Measurements from ENCODE around the gene ZSCAN5A. TPM values are rescaled to one million over a fixed set of nuclear protein-coding genes. Genes with fewer than 3 reads are reported as not detected.

The ZSCAN5A gene
- total and polyA plus RNA-seq, 9 of the 15 experiments (the other 6 are each of a cell fraction or from before 2014, with no cell fraction given) = 5.8 to 15.3 (median 11.8) TPM

DNA sequence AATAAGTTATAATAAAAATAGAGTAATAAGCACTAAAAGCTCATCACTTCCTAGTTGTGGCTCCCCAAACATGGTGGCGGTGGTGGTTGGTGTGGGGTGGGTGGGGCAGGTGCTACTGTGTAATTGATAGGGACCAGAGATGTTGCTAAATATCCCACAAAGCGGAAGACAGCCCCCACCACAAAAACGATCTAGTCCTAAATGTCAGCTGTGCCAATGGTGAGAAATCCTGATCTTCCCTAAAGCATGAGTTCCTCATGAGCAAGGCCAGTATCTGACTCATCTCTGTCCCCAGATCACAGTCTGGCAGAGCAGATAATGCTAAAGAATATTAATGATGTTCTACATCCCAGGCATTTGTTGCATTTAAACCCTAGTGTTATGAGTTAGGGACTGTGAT lies 44.0 kb downstream of the ZSCAN5A start (continued):
- TF ChIP-seq TEAD4 (IDR thresholded peaks at IDR 0.05; ENCODE audit: low read length) (peak; percentile 60; the same call in 1 of the 2 replicates), TEAD4 (CRISPR knock-in tag; IDR thresholded peaks at IDR 0.05; ENCODE audit: borderline replicate concordance) (no peak), TCF7 (IDR thresholded peaks at IDR 0.05; ENCODE audit: borderline replicate concordance) (no peak), POLR2A (conservative IDR thresholded peaks at IDR 0.05) (no peak), TRIM28 (IDR thresholded peaks at IDR 0.05) (no peak), FOXP1 (CRISPR knock-in tag; IDR thresholded peaks at IDR 0.05) (no peak), TAF15 (IDR thresholded peaks at IDR 0.05; ENCODE audit: low read depth, low read length) (no peak)
- TF ChIP-seq, protein P1, sequence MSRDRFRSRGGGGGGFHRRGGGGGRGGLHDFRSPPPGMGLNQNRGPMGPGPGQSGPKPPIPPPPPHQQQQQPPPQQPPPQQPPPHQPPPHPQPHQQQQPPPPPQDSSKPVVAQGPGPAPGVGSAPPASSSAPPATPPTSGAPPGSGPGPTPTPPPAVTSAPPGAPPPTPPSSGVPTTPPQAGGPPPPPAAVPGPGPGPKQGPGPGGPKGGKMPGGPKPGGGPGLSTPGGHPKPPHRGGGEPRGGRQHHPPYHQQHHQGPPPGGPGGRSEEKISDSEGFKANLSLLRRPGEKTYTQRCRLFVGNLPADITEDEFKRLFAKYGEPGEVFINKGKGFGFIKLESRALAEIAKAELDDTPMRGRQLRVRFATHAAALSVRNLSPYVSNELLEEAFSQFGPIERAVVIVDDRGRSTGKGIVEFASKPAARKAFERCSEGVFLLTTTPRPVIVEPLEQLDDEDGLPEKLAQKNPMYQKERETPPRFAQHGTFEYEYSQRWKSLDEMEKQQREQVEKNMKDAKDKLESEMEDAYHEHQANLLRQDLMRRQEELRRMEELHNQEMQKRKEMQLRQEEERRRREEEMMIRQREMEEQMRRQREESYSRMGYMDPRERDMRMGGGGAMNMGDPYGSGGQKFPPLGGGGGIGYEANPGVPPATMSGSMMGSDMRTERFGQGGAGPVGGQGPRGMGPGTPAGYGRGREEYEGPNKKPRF (IDR thresholded peaks at IDR 0.05; ENCODE audit: low read depth, low read length) = no peak
- TF ChIP-seq, protein P2, sequence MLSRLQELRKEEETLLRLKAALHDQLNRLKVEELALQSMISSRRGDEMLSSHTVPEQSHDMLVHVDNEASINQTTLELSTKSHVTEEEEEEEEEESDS (CRISPR knock-in tag; IDR thresholded peaks at IDR 0.05) = no peak
- TF ChIP-seq, protein P3, sequence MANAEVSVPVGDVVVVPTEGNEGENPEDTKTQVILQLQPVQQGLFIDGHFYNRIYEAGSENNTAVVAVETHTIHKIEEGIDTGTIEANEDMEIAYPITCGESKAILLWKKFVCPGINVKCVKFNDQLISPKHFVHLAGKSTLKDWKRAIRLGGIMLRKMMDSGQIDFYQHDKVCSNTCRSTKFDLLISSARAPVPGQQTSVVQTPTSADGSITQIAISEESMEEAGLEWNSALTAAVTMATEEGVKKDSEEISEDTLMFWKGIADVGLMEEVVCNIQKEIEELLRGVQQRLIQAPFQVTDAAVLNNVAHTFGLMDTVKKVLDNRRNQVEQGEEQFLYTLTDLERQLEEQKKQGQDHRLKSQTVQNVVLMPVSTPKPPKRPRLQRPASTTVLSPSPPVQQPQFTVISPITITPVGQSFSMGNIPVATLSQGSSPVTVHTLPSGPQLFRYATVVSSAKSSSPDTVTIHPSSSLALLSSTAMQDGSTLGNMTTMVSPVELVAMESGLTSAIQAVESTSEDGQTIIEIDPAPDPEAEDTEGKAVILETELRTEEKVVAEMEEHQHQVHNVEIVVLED (CRISPR knock-in tag; IDR thresholded peaks at IDR 0.05) = no peak

Data from K562 (cell line).